Activated CD4-positive, CD25-positive, alpha-beta regulatory T cell treated with anti-CD3 and anti-CD28 coated beads, Interleukin-2, amount 50 U/mL, for 72 hours (primary cell): ENCODE results near the gene AIFM3.

Experiments used
- DNase-seq: peaks from one replicate; pipeline ENCODE4 v3.0.0; 2021

AIFM3 gene

GRCh38 chr22:20976291-20976877 lies 9.3 kb downstream of the AIFM3 start:
- no peak for DNase-seq

DNA sequence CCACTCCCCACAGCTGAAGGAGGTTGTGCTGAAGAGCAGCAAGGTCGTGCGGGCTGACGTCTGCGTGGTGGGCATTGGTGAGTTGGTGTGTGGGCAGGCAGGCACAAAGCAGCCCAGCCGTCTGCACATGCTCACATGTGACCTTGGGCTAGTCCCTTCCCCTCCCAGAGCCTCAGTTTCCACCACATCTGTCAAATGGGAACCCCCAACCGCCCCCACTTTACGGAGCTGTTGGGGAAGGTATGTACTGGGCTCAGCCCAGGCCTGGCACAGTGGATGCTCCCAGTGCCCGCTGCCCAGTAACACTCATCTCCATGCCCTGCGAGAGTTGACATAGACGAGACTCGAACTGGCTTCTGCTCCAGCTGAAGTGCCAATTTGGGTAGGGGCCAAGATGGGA lies 10.0 kb downstream of the AIFM3 start:
- DNase-seq, result peak; percentile 21

GRCh38 chr22:20977516-20978170 lies 10.6 kb downstream of the AIFM3 start:
- DNase-seq, result peak; percentile 25

GRCh38 chr22:20978419-20978818 lies 11.4 kb downstream of the AIFM3 start:
- no peak for DNase-seq

- DNase-seq, result no peak
These were observed 12.3 kb downstream of the AIFM3 start for GRCh38 chr22:20979243-20979809.

GRCh38 chr22:20979940-20980453 lies 12.9 kb downstream of the AIFM3 start:
- no peak for DNase-seq

GRCh38 chr22:20980523-20980922 lies 13.5 kb downstream of the AIFM3 start:
- DNase-seq, result no peak

- DNase-seq, result no peak
These were observed 14.1 kb downstream of the AIFM3 start for GRCh38 chr22:20980938-20981722.

DNA sequence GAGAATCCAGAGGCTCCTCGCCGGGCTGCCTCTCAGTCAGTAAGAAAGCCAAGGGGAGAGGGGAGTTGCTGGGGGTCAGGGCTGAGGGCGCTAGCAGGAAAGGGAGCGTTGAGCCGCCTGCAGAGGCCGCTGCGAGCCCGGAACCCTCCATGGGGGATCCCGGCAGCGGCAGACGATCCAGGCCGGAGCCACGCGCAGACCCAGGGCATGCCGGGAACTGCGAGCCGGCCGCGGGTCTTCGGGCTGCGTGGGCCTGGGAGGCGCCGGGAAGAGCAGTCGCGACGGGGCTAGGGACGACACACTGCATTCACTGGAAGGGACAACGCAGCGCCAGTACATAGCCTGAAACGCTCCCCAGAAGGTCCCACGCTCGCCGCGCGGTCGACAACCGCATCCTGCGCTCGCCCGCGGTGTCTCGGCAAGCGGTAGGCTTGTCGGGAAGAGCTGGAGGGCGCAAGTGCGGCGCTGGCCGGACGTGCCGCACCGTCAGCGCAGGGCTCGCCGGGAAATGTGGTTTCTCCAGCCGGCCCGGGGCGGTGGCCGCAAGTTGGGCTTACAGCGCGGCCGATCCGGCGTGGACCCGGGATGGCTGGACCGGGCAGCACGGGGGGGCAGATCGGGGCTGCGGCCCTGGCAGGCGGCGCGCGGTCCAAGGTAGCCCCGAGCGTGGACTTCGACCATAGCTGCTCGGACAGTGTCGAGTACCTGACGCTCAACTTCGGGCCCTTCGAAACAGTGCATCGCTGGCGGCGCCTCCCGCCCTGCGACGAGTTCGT lies 14.9 kb downstream of the AIFM3 start, which contains the start of gene LZTR1:
Gene LZTR1, plus strand, starts transcription at position 511 of the 776 bp plus-strand sequence. Its CDS starts 75 bp downstream, at position 586.
- peak; percentile 82 for DNase-seq

DNA sequence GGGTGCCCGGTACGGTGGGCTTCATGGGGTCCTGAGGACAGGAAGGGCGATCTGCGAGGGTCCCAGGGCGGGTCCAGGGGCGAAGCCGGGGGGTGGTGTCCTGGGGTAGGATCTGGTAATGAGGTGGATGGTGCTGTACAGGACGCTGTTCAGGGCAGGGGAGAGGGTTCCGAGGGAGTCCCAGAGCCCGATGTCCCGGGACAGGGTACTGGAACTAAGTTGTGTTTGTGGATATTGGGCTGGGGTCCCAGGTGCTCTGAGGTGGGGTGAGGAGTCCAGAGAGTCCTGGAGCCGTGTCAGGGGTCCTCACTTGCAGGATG lies 15.5 kb downstream of the AIFM3 start:
- DNase-seq, result no peak

- peak; percentile 19 for DNase-seq
These were observed 16.2 kb downstream of the AIFM3 start for GRCh38 chr22:20983081-20983771.

DNA sequence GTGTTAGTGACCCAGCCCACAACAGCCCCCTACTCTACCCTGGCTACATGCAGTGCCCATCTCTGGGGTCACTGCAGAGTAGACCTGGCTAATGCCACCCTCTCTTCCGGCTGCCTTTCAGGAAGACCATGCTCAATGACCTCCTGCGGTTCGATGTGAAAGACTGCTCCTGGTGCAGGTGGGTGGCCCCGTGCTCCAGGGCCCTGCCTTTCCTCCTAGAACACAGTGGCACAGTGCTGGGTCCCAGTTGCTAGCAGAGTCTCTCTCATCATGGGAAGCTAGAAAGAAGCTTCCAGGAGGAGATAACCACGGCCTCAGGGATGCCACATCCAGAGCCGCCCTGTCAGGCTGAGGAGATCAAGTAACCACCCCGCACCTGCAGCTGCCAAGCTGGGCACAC lies 18.7 kb downstream of the AIFM3 start:
- no peak for DNase-seq

- DNase-seq, result no peak
These were observed 19.3 kb downstream of the AIFM3 start for GRCh38 chr22:20986365-20986764.

DNA sequence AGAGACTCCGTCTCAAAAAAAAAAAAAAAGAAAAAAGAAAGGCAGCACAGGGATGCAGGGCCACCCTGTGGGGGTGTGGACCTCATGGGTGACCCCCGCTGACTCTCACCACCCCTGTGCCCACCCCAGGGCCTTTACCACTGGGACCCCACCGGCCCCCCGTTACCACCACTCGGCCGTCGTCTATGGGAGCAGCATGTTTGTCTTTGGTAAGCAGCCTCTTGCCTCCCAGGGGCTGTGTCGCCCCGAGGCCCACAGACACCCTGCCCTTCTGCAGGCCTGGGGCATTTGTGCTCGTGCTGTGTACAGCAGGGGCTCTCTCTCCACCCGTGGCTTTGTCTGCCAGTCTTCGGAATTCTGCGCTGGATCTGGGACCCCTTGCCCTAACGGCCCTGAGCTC lies 20.3 kb downstream of the AIFM3 start:
- no peak for DNase-seq

GRCh38 chr22:20988573-20989322 lies 21.7 kb downstream of the AIFM3 start:
- no peak for DNase-seq

GRCh38 chr22:20989323-20990138 lies 22.5 kb downstream of the AIFM3 start:
- no peak for DNase-seq

DNA sequence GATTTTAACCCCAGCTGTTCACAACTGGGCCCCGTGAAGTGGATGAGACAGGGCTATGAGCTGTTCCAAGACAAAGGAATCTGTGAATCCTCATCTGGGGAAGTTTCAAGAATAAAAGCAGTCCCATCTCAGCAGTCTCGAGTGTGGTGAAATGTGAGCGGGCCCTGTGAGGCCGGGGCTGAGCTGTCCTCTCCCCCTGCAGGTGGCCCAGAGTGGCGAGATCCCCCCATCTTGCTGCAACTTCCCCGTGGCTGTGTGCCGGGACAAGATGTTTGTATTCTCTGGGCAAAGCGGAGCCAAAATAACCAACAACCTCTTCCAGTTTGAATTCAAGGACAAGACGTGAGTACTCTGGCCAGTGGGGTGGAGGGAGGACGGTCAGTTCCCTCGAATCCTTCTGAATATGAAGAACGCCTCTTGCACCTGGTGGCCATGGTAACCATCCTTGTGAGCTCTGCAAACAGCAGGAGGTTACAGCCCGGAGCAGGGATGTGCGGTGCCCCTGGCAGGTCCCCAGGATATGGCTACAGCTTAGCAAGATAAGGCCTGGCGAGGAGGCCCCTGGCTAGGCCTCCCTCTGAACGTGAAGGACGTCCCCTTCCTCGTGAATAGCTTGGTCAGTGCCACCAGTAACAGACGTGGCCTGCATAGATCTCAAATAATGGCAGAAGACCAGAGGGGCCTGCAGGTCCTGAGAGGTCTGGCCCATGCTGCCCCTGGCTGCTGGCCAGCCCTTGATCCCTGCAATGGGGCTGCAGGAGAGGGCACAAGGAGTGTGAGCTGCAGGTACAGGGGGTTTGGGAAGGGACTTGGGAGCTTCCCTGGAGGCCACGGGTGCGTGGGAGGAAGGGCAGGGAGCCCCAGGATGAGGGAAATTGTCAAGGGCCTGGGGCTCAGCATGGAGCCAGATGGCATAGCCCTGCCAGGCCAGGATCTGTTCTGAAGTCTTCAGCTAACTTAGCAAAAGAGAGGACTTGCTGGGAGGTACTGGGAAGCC lies 23.4 kb downstream of the AIFM3 start:
- no peak for DNase-seq

DNA sequence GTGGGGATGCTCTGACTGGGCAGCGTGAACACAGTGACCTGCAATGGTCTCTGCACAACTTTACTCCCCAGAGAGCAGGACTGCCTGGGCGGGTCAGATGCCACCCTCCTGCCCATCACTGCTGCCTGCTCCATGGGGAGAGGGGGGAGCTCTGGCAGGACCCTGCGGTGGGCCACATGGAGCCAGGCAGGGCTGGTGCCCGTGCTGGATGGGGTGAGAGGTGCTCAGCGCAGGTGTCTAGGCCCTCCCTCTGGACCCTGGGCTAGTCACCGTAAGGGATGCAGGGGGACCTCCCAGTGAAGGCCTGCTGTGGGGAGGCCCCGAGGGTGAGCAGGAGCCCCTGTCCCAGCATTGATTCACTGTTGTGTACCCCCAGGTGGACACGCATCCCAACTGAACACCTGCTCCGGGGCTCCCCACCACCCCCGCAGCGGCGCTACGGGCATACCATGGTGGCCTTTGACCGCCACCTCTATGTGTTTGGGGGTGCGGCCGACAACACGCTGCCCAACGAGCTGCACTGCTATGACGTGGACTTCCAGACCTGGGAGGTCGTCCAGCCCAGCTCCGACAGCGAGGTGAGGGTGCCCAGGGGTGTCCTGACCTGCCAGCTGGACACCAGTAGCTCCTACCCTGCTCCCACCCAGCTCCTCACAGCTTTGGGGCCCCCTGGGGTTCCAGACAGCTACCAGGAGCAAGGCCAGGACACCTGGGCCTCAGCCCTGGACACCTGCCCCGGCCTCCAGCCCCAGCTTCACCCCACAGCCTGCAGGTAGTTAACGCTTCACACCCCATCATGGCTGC lies 24.4 kb downstream of the AIFM3 start:
- DNase-seq, result no peak
